ENCODE measurements around the gene NAALADL2.

NAALADL2 gene

DNA sequence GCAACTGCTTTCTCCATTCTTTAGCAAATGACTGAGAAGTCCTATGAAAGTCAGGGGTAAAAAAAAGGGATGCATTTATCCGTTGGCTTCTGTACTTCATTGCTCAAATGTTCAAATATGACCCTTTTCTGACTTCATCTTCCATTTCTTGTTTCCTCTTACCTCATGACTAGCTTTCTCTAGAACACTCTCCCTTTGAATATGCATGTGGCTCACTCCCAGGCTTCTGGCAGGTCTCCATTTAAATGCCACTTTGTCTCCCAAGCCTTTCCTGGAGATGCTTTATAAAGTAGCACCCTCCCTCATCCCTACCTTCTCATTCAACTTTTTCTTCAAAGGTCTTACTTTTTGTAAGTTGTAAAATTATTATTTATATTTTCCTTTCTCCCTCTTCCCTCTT is 781.8 kb downstream of the NAALADL2 start:
- Histone ChIP-seq H3K4me2 (no peak overlapping the region), H3K27ac (no peak overlapping the region), H3K79me2 (ENCODE audit: insufficient read depth, low read depth) (no peaks in the 10 kb centered on the region), H2AFZ (ENCODE audit: low read depth) (no peak overlapping the region), H3K27me3 (ENCODE audit: insufficient read depth, low read depth) (no peaks in the 10 kb centered on the region), H3K36me3 (ENCODE audit: insufficient read depth) (no peaks in the 10 kb centered on the region), H3K4me1 (ENCODE audit: low read depth, poor library complexity, severe bottlenecking) (no peaks in the 10 kb centered on the region), H3K9ac (no peak overlapping the region), H4K20me1 (ENCODE audit: insufficient read depth) (no peaks in the 10 kb centered on the region), H3K4me3 (IDR thresholded peaks at IDR 0.05; ENCODE audit: insufficient read depth, low read depth, low read length) (no peak overlapping the region)
- TF ChIP-seq, protein P1, sequence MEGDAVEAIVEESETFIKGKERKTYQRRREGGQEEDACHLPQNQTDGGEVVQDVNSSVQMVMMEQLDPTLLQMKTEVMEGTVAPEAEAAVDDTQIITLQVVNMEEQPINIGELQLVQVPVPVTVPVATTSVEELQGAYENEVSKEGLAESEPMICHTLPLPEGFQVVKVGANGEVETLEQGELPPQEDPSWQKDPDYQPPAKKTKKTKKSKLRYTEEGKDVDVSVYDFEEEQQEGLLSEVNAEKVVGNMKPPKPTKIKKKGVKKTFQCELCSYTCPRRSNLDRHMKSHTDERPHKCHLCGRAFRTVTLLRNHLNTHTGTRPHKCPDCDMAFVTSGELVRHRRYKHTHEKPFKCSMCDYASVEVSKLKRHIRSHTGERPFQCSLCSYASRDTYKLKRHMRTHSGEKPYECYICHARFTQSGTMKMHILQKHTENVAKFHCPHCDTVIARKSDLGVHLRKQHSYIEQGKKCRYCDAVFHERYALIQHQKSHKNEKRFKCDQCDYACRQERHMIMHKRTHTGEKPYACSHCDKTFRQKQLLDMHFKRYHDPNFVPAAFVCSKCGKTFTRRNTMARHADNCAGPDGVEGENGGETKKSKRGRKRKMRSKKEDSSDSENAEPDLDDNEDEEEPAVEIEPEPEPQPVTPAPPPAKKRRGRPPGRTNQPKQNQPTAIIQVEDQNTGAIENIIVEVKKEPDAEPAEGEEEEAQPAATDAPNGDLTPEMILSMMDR (conservative IDR thresholded peaks at IDR 0.05; ENCODE audit: low read depth, low read length) = no peak

DNA sequence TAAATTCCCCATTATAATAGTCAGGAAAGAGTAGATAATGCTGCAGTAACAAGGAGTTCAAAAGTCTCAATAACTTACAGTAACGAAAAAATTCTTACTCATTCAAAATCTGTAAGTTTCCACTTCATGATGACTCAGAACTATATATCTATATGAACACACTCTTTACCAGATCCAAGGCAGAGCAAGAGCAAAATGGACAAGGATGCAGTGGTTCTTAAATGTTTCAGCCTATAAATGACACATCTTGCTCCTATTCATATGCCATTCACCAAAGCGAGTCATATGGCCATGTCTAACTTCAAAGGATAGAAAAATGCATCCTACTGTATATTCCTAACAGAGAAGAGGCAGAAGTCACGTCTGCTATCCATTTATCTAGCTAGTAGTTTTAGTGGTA is 787.7 kb downstream of the NAALADL2 start:
- Histone ChIP-seq H3K9ac (no peak overlapping the region), H3K36me3 (ENCODE audit: insufficient read depth) (no peaks in the 10 kb centered on the region), H3K4me3 (IDR thresholded peaks at IDR 0.05; ENCODE audit: insufficient read depth, low read depth, low read length) (no peak overlapping the region), H3K27me3 (ENCODE audit: insufficient read depth, low read depth) (no peaks in the 10 kb centered on the region), H3K4me2 (no peak overlapping the region), H3K79me2 (ENCODE audit: insufficient read depth, low read depth) (no peaks in the 10 kb centered on the region), H4K20me1 (ENCODE audit: insufficient read depth) (no peaks in the 10 kb centered on the region), H3K4me1 (ENCODE audit: low read depth, poor library complexity, severe bottlenecking) (no peaks in the 10 kb centered on the region), H2AFZ (ENCODE audit: low read depth) (no peak overlapping the region), H3K27ac (no peak overlapping the region)
- TF ChIP-seq, protein P1 (conservative IDR thresholded peaks at IDR 0.05; ENCODE audit: low read depth, low read length) = no peak

DNA sequence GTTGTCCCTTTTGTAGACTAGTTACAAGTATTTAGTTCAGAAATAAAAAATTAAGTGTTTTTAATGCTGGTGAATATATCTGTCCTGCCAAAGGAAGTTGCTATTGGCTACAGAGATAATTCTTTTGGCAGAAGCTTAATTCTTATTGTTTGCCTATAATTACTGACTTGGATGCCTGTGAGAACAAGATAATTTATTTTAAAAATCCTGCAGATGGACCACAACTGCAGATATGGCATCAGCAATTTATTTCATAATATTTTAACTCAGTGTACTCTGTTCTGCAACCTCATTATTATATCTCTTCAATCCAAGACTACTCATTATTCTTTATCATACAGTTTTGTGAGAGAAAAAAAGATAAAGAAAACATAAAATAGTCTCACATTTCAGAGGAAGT is 789.8 kb downstream of the NAALADL2 start:
- H3K4me1 ChIP-seq (ENCODE audit: low read depth, poor library complexity, severe bottlenecking) = no peaks in the 10 kb centered on the region
- H2AFZ ChIP-seq (ENCODE audit: low read depth) = no peak overlapping the region
- no peak overlapping the region for H3K4me2 ChIP-seq
- no peak overlapping the region for H3K9ac ChIP-seq
- TF ChIP-seq, protein P1 (conservative IDR thresholded peaks at IDR 0.05; ENCODE audit: low read depth, low read length) = no peak
- H3K27me3 ChIP-seq (ENCODE audit: insufficient read depth, low read depth) = no peaks in the 10 kb centered on the region
- H4K20me1 ChIP-seq (ENCODE audit: insufficient read depth) = no peaks in the 10 kb centered on the region
- no peaks in the 10 kb centered on the region for H3K36me3 ChIP-seq (ENCODE audit: insufficient read depth)
- H3K4me3 ChIP-seq (IDR thresholded peaks at IDR 0.05; ENCODE audit: insufficient read depth, low read depth, low read length) = no peak overlapping the region
- no peak overlapping the region for H3K27ac ChIP-seq
- H3K79me2 ChIP-seq (ENCODE audit: insufficient read depth, low read depth) = no peaks in the 10 kb centered on the region

DNA sequence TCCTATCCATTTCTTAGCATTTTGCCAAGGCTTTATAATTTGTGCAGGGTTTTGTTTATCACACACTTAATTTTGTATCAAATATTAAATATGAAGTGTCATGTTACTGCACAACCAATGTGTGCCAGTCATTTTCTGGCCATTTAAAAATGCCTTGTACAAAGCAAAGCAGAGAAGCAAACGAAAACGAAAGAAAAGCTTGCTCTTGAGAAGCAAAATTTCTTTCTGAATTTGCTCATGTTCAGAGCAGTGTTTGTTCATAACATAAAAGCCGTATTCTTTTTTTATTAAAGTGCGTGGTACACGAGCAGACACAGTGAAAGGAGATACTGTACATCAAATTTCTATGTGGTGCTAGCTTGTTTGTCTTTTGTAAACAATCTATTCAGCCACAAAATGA is 792.6 kb downstream of the NAALADL2 start:
- Histone ChIP-seq H3K4me3 (IDR thresholded peaks at IDR 0.05; ENCODE audit: insufficient read depth, low read depth, low read length) (no peak overlapping the region), H3K79me2 (ENCODE audit: insufficient read depth, low read depth) (no peaks in the 10 kb centered on the region), H2AFZ (ENCODE audit: low read depth) (no peak overlapping the region), H3K27me3 (ENCODE audit: insufficient read depth, low read depth) (no peaks in the 10 kb centered on the region), H3K4me1 (ENCODE audit: low read depth, poor library complexity, severe bottlenecking) (no peaks in the 10 kb centered on the region), H3K36me3 (ENCODE audit: insufficient read depth) (no peaks in the 10 kb centered on the region), H3K9ac (no peak overlapping the region), H3K27ac (no peak overlapping the region), H4K20me1 (ENCODE audit: insufficient read depth) (no peaks in the 10 kb centered on the region), H3K4me2 (no peak overlapping the region)
- TF ChIP-seq, protein P1 (conservative IDR thresholded peaks at IDR 0.05; ENCODE audit: low read depth, low read length) = no peak
